Inferior parietal cortex (tissue), 1 donor: ENCODE results near the gene C6orf136.

Experiments
- DNase-seq: peaks from one replicate; pipeline ENCODE4 v3.0.0-alpha.2; 2016; ENCODE audit errors: extremely low spot score

The C6orf136 gene

DNA sequence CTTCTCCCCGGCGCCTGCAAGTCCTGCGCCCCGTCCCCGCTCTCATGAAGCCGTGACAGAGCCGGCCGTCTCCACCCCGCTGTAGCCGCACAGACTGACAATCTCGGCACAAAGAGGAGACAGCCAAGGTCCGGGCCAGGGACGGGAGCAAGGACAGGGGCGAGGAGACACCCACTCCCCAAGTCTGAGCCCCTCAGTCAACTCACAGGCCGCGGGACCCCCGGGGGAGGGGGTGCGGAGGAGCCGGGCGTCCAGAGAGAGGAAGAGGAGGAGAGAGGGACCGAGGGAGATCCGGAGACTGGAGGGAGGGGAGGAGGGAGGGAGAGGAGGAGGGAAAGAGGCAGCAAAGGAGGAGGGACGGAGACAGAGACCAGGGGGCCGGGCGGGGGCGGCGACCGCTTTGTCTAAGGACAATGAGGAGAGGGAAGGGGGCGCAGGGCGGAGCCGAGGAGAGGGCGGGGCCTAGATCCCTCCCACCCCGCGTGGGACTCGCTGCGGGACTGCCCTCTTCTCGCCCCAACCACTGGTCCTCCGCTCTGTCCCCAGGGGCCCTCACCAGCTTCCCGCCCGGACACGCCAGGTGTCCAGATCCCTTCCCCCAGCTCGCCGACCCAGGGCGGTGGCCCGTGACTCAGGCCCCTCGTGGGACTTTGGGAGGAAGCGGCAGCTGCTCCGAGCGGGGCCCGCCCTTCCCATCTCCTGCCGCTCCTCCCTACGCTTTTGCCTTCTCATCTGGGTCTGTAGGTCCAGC is 40.1 kb downstream of the C6orf136 start:
- DNase-seq = peak; percentile 44

DNA sequence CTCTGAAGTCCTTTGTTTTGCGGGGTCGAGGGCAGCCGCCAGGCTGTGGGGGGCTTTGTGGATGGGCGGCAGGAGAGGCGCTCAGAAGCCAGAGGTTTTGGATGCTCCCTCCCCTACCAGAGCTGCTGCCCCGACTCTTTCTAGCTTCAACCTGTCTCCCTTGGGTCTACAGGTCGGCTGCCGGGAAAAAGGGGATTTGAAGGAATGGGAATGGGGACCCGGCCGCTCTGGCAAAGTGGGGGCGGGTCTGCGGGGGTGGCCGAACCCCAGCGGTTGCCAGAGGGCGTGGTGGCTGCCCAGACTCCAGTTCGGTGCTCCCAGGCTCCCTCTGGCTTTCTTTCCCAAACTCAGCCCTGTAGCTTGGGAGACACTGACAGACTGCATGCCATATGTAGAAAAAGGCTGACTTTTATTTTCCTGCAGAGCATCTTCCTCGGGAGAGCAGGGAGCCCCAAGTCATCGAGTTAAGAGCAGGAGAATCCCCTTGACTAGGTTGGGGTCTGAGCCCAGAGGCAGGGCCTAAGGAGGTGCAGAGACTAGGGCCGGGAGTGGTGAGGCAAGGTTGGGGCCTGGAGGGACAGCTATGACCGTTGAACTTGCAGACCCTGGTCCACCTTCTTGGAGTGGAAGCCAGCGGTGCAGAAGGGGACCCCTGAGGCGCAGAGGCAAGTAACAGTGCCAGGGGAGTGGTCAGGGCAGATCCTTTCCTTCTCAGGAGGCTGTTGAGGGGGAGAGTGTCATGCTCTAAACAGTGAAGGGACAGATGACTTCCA is 40.9 kb downstream of the C6orf136 start:
- DNase-seq = no peak

DNA sequence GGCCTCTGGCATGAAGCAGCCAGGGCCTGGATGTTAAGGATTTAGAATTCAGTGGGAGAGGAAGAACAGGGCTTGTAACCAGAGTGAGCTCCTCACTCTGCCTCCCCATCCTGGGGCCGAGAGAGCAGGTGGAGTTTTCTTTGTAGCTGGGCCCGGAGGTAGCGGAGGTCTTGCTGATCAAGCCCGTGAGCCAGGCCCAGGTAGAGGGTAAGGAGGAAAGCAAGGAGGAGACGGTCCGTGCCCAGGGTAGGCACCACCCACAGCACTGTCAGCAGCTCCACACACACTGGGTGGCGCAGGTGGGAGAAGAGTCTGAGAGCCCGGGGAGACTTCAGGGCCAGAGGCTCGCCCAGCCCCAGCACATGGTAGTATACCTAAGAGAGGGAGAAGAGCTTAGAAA is 41.6 kb downstream of the C6orf136 start:
- DNase-seq = no peak

DNA sequence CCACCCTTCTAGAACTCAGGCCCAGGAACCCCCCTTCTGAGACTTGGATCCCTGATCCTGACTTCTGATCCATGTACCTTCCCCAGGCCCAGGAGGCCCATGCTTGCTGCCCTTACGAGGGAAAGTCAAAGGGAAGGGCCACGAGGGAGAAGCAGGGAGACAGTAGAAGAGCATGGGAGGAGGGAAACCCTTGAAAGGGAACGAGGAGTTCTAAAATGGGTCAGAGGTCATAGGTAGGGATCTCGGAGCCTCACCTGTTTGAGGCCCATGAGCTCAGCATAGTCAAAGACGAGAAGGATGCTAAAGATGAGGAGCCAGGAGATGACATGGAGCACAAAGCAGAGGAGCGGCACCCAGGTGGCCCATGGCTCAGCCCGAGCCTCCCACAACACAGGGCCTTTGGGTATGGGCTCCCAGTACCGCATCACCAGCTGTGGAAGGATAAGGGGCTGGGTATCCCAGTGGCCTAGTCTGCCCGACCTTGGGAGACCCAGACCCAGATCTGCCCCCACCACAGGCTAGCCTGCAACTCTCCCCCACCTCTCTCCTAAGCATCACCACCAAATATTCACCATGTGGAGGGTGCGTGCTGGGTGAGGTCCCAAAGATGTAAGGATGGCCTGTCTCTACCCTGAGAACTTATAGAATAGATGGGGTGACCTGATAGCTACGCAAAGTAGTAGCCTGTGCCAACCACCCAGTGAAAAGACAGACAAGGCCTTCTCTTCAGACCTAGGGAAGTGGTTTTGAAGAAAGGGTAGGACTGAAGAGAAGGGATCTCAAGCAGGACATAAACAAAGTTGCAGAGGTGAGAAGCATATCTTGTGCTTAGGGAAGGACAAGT is 42.3 kb downstream of the C6orf136 start:
- no peak for DNase-seq

DNA sequence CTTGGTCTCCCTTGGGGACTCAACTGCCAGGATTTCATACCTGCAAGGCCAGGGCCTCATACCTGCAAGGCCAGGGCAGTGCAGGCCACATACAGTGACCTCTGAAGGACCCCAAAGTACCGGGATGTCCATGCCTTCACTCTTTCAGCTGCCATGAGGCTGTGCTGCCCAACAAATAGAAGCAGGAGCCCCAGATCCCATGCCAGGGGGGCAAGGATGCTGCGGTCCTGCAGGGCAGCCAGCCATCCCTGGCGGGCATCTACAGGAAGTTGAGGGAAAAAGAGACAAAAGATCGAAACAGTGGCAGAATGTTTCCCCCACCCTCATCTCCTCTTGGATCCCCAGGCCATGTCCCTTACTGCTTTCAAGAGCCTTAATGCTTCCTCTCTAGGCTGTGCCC is 43.1 kb downstream of the C6orf136 start:
- DNase-seq = no peak

DNA sequence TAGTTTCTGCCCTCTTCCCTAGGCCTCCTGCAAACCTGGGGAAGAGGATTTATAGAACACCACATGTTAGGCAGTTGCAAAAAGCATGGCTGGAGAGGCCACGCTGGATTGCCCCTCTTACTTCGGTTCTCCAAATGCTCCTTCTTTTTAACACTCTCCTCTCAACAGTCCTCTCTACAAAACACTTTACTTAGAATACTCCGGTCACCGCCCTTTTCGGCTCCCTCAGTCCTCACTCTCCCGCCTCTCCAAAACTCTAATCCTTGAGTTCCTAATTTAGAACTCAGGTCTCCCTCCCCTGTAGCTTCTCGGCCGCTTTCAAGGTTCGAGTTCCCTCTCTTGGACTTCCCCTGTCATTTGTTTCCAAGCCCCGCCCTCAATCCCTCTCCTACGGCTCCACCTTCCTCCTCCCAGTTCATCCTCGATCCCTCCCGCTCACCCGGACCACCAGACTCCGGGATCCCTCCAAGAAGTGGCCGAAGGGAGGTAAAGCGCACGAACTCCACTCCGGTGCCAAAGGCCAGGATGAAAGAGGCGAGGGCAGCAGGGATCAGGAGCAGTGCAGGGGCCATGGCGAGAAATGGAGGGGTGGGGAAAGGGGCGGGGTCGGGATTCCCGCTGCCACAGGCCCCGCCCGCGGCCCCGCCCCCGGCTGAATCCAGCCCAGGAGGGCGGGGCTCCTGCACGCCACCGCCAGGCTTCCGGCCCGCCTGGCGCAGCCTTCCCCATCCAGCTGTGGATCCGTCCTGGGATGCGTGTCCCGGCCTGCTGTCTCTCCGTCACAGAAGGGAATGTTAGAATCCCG is 43.7 kb downstream of the C6orf136 start, which contains the start of gene NRM:
Gene NRM, minus strand, starts transcription at position 582 of the 805 bp plus-strand sequence. Its CDS starts 10 bp downstream, at position 572.
- DNase-seq = peak; percentile 77

DNA sequence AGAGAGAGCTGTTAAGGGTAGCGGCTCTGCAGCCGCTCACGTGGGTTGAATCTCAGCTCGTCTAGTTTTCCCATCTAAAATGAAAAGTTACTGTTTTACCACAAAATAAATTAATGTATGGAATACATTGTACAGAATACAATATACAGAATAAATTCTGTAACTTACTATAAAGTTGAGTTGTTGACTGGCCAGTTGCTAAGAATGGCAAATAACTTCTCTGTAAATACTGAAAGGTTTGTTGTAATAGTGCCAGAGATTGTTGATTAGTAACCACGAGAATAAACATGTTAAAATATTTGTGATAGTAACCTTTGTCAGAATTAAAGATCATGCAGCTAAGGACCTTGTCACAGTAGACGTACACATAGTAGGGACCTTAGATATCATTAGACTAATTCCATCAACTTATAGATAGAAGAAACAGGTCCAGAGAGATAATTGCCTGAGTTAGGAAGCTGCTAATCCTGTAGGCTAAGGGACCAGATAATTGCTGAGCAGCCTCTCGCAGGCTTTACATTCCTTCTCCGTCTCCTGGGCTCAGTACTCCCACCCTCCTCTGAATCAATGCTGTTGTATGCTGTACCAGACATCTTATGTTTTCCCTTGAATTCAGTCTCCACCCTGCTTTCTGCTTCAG is 44.4 kb downstream of the C6orf136 start:
- no peak for DNase-seq

DNA sequence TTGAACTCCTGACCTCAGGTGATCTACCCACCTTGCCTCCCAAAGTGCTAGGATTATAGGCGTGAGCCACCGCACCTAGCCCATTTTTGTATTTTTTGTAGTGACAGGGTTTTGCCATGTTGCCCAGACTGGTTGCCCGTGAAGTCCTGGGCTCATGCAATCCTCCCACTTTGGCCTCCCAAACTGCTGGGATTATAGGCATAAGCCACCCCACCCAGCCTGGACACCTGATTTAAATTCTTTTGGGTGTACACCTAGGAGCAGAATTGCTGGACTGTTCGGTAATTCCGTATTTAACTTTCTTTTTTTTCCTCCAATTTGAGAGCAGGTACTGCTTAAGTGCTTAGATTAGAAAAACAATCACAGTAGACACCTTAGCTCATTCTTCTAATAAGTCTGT is 49.5 kb downstream of the C6orf136 start:
- no peak for DNase-seq

DNA sequence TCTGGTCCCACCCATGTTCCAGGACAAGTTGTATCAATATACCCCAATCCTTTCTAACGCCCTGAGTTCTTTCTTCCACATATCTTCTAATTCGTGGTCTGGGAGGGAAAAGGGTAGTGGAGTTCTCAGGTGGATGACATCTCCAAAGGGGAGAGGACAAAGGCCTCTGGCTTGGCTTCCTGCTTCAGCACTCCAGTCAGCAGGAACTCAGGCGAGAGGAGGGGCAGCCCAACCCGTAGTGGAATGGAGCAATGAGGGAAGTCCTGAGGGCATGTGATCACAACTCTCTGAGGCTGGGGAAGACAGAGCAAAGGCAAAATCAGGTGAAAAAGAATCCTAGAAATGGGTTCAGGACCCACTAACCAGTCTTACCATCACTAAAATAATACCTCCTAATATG is 53.4 kb downstream of the C6orf136 start:
- DNase-seq = no peak
